Neural cell (in vitro differentiated cells): Measurements from ENCODE around the gene STIM1. TPM values are rescaled to one million over a fixed set of nuclear protein-coding genes. Genes with fewer than 3 reads are reported as not detected.

ENCODE experiments used
- H2AFZ ChIP-seq: fragments of 200-600, 300-800 bp; sonication (generic), shearing (Covaris generic); 2 replicates; pipeline ENCODE4 v1.6.0; 2014; ENCODE audit warnings: low read depth, mild to moderate bottlenecking, antibody characterized with exemption, low read length, moderate library complexity
- H3F3A ChIP-seq: fragments of 200-600 bp; shearing (Covaris generic); 2 replicates; pipeline ENCODE4 v1.6.1; 2016; ENCODE audit warnings: mild to moderate bottlenecking, moderate library complexity, mixed read lengths, antibody characterized with exemption, low read length; ENCODE audit not compliant: insufficient read depth, poor library complexity, severe bottlenecking
- H3K27ac ChIP-seq: fragments of 200-600, 300-800 bp; sonication (generic), shearing (Covaris generic); 2 replicates; pipeline ENCODE4 v1.5.1; 2014; ENCODE audit warnings: mild to moderate bottlenecking, low read length, moderate library complexity
- H3K27me3 ChIP-seq: fragments of 300-800, 200-600 bp; sonication (generic), shearing (Covaris generic); 2 replicates; pipeline ENCODE4 v1.6.0; 2014; ENCODE audit warnings: mild to moderate bottlenecking, low read depth, low read length, moderate library complexity; ENCODE audit not compliant: insufficient read depth
- H3K36me3 ChIP-seq: fragments of 300-800, 200-600 bp; sonication (generic), shearing (Covaris generic); 2 replicates; pipeline ENCODE4 v1.5.1; 2014; ENCODE audit warnings: mild to moderate bottlenecking, antibody characterized with exemption, low read length, moderate library complexity; ENCODE audit not compliant: insufficient read depth
- H3K4me2 ChIP-seq: fragments of 300-800, 200-600 bp; sonication (generic), shearing (Covaris generic); 2 replicates; pipeline ENCODE4 v1.6.0; 2014; ENCODE audit warnings: mild to moderate bottlenecking, low read length
- H3K4me3 ChIP-seq: fragments of 300-800, 200-600 bp; sonication (generic), shearing (Covaris generic); 2 replicates; pipeline ENCODE4 v1.5.1; 2014; ENCODE audit warnings: mild to moderate bottlenecking, low read length, moderate library complexity
- H3K79me2 ChIP-seq: fragments of 200-600 bp; shearing (Covaris generic); replicated peaks from 2 replicates; pipeline ENCODE4 v1.6.0; 2014; ENCODE audit warnings: mild to moderate bottlenecking, low read length, moderate library complexity; ENCODE audit not compliant: insufficient read depth
- H3K9ac ChIP-seq: fragments of 300-800, 200-600 bp; sonication (generic), shearing (Covaris generic); 2 replicates; pipeline ENCODE4 v1.6.1; 2016; ENCODE audit warnings: mild to moderate bottlenecking, low read length, mixed read lengths
- H3K9me2 ChIP-seq: fragments of 200-600 bp; shearing (Covaris generic); 2 replicates; pipeline ENCODE4 v1.6.1; 2016; ENCODE audit warnings: mild to moderate bottlenecking, low read length, mixed read lengths; ENCODE audit not compliant: insufficient read depth
- H3K9me3 ChIP-seq: fragments of 200-600, 300-800 bp; sonication (generic), shearing (Covaris generic); 2 replicates; pipeline ENCODE4 v1.6.1; 2016; ENCODE audit warnings: mild to moderate bottlenecking, mixed run types, low read length, moderate library complexity, mixed read lengths
- H4K20me1 ChIP-seq: fragments of 200-600 bp; shearing (Covaris generic); 2 replicates; pipeline ENCODE4 v1.6.1; 2016; ENCODE audit warnings: mild to moderate bottlenecking, mixed run types; ENCODE audit not compliant: insufficient read depth
- CTCF ChIP-seq: fragments of 450-650 bp; IDR thresholded peaks from 2 replicates; pipeline ENCODE4 v1.5.1; 2014; ENCODE audit warnings: antibody characterized with exemption, mild to moderate bottlenecking, moderate library complexity; ENCODE audit not compliant: poor library complexity, severe bottlenecking
- EP300 ChIP-seq: fragments of 450-650 bp; conservative IDR thresholded peaks from 2 replicates; pipeline ENCODE4 v1.6.1; 2014; ENCODE audit warnings: antibody characterized with exemption, mild to moderate bottlenecking, moderate library complexity; ENCODE audit not compliant: poor library complexity, severe bottlenecking
- EZH2 ChIP-seq: fragments of 200-600, 300-800 bp; shearing (Covaris generic), sonication (generic); IDR thresholded peaks from 2 replicates; pipeline ENCODE4 v1.6.1; 2014; ENCODE audit warnings: antibody characterized with exemption, low read length, borderline replicate concordance, mild to moderate bottlenecking; ENCODE audit not compliant: insufficient read depth, poor library complexity, severe bottlenecking
- MXI1 ChIP-seq: fragments of 450-650 bp; conservative IDR thresholded peaks from 2 replicates; pipeline ENCODE4 v1.6.1; 2014; ENCODE audit warnings: antibody characterized with exemption, mild to moderate bottlenecking; ENCODE audit not compliant: poor library complexity, severe bottlenecking
- POLR2AphosphoS5 ChIP-seq: IDR thresholded peaks from 2 replicates; pipeline ENCODE4 v1.6.1; 2012
- RAD21 ChIP-seq: fragments of 450-650 bp; conservative IDR thresholded peaks from 2 replicates; pipeline ENCODE4 v1.6.1; 2014; ENCODE audit warnings: antibody characterized with exemption, mild to moderate bottlenecking, moderate library complexity
- SMC3 ChIP-seq: fragments of 450-650 bp; conservative IDR thresholded peaks from 2 replicates; pipeline ENCODE4 v1.6.1; 2014; ENCODE audit warnings: antibody characterized with exemption, mild to moderate bottlenecking, moderate library complexity; ENCODE audit not compliant: poor library complexity
- TAF1 ChIP-seq: IDR thresholded peaks from 2 replicates; pipeline ENCODE4 v1.6.1; 2012; ENCODE audit warnings: low read depth
- polyA plus RNA-seq: library from polyadenylated mRNA; depleted of rRNA; stranded (reverse); fragments of >200 nt; gene quantifications from 2 replicates; pipeline ENCODE4 v1.2.3, GENCODE V29; 2014
- TF ChIP-seq, protein P1 (sequence below): IDR thresholded peaks from 2 replicates; pipeline ENCODE4 v1.6.1; 2012; ENCODE audit warnings: borderline replicate concordance

The STIM1 gene
- polyA plus RNA-seq, 1 donor from 2014 or later = 14.5 TPM

DNA sequence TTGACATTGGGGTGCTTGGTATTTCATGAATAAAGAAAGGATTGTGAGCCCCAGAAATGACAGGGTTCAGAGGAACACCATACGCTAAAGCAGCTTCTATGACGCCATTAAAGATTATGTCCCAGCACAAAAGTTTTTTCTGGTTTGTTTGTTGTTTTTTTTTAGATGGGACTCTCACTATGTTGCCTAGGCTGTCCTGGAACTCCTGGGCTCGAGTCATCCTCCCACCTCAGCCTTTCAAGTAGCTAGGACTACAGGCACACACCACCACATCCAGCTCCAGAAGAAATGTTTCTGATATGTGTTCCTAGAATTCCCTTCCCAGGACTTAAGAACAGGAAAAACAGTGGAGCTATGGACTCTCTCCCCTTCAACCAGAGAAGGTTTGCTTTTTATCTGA lies 12.1 kb upstream of the STIM1 start:
- Histone ChIP-seq H3K4me2 (no peak overlapping the region), H3K9me2 (no peaks in the 10 kb centered on the region), H3K9me3 (no peaks in the 10 kb centered on the region), H3K36me3 (no peaks in the 10 kb centered on the region), H3K4me3 (no peak overlapping the region), H3K9ac (no peak overlapping the region), H3K27ac (no peak overlapping the region), H3K27me3 (no peaks in the 10 kb centered on the region), H3K79me2 (no peaks in the 10 kb centered on the region), H3F3A (no peaks in the 10 kb centered on the region), H4K20me1 (no peaks in the 10 kb centered on the region), H2AFZ (no peak overlapping the region)
- TF ChIP-seq RAD21 (no peak), TAF1 (no peak), MXI1 (no peak), POLR2AphosphoS5 (no peak), CTCF (no peak), EP300 (no peak), EZH2 (no peak), SMC3 (no peak)
- TF ChIP-seq, protein P1, sequence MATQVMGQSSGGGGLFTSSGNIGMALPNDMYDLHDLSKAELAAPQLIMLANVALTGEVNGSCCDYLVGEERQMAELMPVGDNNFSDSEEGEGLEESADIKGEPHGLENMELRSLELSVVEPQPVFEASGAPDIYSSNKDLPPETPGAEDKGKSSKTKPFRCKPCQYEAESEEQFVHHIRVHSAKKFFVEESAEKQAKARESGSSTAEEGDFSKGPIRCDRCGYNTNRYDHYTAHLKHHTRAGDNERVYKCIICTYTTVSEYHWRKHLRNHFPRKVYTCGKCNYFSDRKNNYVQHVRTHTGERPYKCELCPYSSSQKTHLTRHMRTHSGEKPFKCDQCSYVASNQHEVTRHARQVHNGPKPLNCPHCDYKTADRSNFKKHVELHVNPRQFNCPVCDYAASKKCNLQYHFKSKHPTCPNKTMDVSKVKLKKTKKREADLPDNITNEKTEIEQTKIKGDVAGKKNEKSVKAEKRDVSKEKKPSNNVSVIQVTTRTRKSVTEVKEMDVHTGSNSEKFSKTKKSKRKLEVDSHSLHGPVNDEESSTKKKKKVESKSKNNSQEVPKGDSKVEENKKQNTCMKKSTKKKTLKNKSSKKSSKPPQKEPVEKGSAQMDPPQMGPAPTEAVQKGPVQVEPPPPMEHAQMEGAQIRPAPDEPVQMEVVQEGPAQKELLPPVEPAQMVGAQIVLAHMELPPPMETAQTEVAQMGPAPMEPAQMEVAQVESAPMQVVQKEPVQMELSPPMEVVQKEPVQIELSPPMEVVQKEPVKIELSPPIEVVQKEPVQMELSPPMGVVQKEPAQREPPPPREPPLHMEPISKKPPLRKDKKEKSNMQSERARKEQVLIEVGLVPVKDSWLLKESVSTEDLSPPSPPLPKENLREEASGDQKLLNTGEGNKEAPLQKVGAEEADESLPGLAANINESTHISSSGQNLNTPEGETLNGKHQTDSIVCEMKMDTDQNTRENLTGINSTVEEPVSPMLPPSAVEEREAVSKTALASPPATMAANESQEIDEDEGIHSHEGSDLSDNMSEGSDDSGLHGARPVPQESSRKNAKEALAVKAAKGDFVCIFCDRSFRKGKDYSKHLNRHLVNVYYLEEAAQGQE = no peak

GRCh38 chr11:3845246-3845645 lies 10.2 kb upstream of the STIM1 start:
- H3K27me3 ChIP-seq = no peaks in the 10 kb centered on the region
- H3K9me2 ChIP-seq = no peaks in the 10 kb centered on the region
- no peak overlapping the region for H3K9ac ChIP-seq
- no peaks in the 10 kb centered on the region for H3F3A ChIP-seq
- no peak overlapping the region for H3K4me2 ChIP-seq
- H3K4me3 ChIP-seq = no peak overlapping the region
- no peak for TF ChIP-seq EZH2
- TF ChIP-seq, protein P1 = no peak
- TF ChIP-seq CTCF = no peak
- no peak for TF ChIP-seq EP300
- TF ChIP-seq RAD21 = no peak
- no peak for TF ChIP-seq SMC3
- no peak for TF ChIP-seq MXI1
- no peak for TF ChIP-seq POLR2AphosphoS5
- no peak for TF ChIP-seq TAF1
- H4K20me1 ChIP-seq = no peaks in the 10 kb centered on the region
- no peaks in the 10 kb centered on the region for H3K9me3 ChIP-seq
- H2AFZ ChIP-seq = no peak overlapping the region
- no peaks in the 10 kb centered on the region for H3K79me2 ChIP-seq
- H3K36me3 ChIP-seq = no peaks in the 10 kb centered on the region
- no peak overlapping the region for H3K27ac ChIP-seq
